DMS53 (cell line): ENCODE measurements around the gene USP2.

Experiments used
- DNase-seq: peaks from one replicate; lab custom pipeline; 2025; lab: John Stamatoyannopoulos, UW

Gene USP2

GRCh38 chr11:119363081-119363850 lies 18.2 kb downstream of the USP2 start:
- peak; percentile 71 for DNase-seq

- DNase-seq = peak; percentile 53
Measured at GRCh38 chr11:119362741-119363080, 18.8 kb downstream of the USP2 start.

- DNase-seq = peak; percentile 34
Measured at GRCh38 chr11:119361941-119362725, 19.4 kb downstream of the USP2 start.

GRCh38 chr11:119361056-119361787 lies 20.3 kb downstream of the USP2 start:
- peak; percentile 76 for DNase-seq

GRCh38 chr11:119359365-119360214 lies 21.9 kb downstream of the USP2 start:
- DNase-seq = no peak

GRCh38 chr11:119357074-119357473 lies 24.4 kb downstream of the USP2 start:
- DNase-seq = no peak

- DNase-seq = no peak
Measured at GRCh38 chr11:119356349-119357031, 25.0 kb downstream of the USP2 start.

- no peak for DNase-seq
Measured at GRCh38 chr11:119355091-119355843, 26.2 kb downstream of the USP2 start.

GRCh38 chr11:119352857-119353260 lies 28.6 kb downstream of the USP2 start:
- peak; percentile 91 for DNase-seq

- no peak for DNase-seq
Measured at GRCh38 chr11:119351232-119351631, 30.3 kb downstream of the USP2 start.

GRCh38 chr11:119350302-119350701 lies 31.2 kb downstream of the USP2 start:
- no peak for DNase-seq

GRCh38 chr11:119347940-119348605 lies 33.4 kb downstream of the USP2 start:
- no peak for DNase-seq

- no peak for DNase-seq
Measured at GRCh38 chr11:119347242-119347641, 34.2 kb downstream of the USP2 start.

GRCh38 chr11:119346605-119347004 lies 34.9 kb downstream of the USP2 start, which contains the start of gene MFRP:
Gene MFRP (minus strand): TSS chr11:119346705. CDS start chr11:119346513, 192 bp downstream.
- DNase-seq = no peak

GRCh38 chr11:119345685-119346084 lies 35.8 kb downstream of the USP2 start:
- no peak for DNase-seq

- DNase-seq = no peak
Measured at GRCh38 chr11:119344291-119345010, 37.0 kb downstream of the USP2 start.

GRCh38 chr11:119343726-119344125 lies 37.8 kb downstream of the USP2 start:
- no peak for DNase-seq

GRCh38 chr11:119342362-119343130 lies 38.9 kb downstream of the USP2 start:
- DNase-seq = no peak

GRCh38 chr11:119342023-119342300 lies 39.5 kb downstream of the USP2 start:
- no peak for DNase-seq
